Adrenal gland (tissue), 12 donors: ENCODE results near the gene RETREG1. TPM values are rescaled to one million over a fixed set of nuclear protein-coding genes. Genes with fewer than 3 reads are reported as not detected.

ENCODE experiments used
- DNase-seq, 7 donors: peaks; one replicate each; pipeline ENCODE4 v3.0.0-alpha.2; 2019 to 2020
- H3K27ac ChIP-seq, 5 donors: fragments of 200-600 bp; sonication (generic) in 4 of 5; 1 replicate in 3 of 5; 2 replicates in 2 of 5; pipeline versions ENCODE4 v1.5.1 to v1.8.0; 2016 to 2020; ENCODE audit warnings: mild to moderate bottlenecking in 1 of 5
- H3K27me3 ChIP-seq: fragments of 200-600 bp; 2 replicates; pipeline ENCODE4 v1.8.0; 2021
- H3K36me3 ChIP-seq, 2 donors: fragments of 200-600 bp; replicated peaks in 1 of 2; 1 replicate in 1 of 2; 2 replicates in 1 of 2; pipeline versions ENCODE4 v1.5.1 to v1.8.0; 2018 to 2022
- H3K4me1 ChIP-seq, 2 donors: fragments of 200-600 bp; replicated peaks in 1 of 2; 1 replicate in 1 of 2; 2 replicates in 1 of 2; pipeline versions ENCODE4 v1.5.1 to v1.8.0; 2018 to 2021
- H3K4me3 ChIP-seq, 4 donors: fragments of 200-600 bp; sonication (generic) in 3 of 4; one replicate each; pipeline ENCODE4 v1.5.1; 2016 to 2018
- H3K9me3 ChIP-seq, 3 donors: fragments of 200-600 bp; sonication (generic) in 1 of 3; replicated peaks in 1 of 3; 1 replicate in 2 of 3; 2 replicates in 1 of 3; pipeline versions ENCODE4 v1.5.1 to v1.8.0; 2016 to 2021
- POLR2A ChIP-seq, 2 donors: fragments of 450-650 bp; IDR thresholded peaks; one replicate each; pipeline ENCODE4 v1.6.1; 2017; ENCODE audit warnings: antibody characterized with exemption in 2 of 2, mild to moderate bottlenecking in 2 of 2, moderate library complexity in 1 of 2
- WGBS, 4 donors: extraction: QIAGEN DNeasy Blood & Tissue Kit in 2 of 4; methylation state at CpG; one replicate each; pipeline versions ENCODE4 v1.1.5 to v1.1.7; 2013 to 2017; 5-methylcytosine and 5-hydroxymethylcytosine counted together
- intact Hi-C, 2 donors: fragments of 100-400 bp; cut with DNase I; formaldehyde crosslinking; loops; one replicate each; pipeline versions ENCODE4 v1.14.1 to v1.15.0; 2022 to 2023
- polyA plus RNA-seq, 3 donors: library from polyadenylated mRNA; stranded (reverse); fragments of 200-250 nt in 2 of 3; fragments of 350-450 nt in 1 of 3; fragmentation: Illumina TruSeq in 1 of 3; extraction: RNeasy Lipid Tissue Mini Kit (QIAGEN cat#74804) in 1 of 3; gene quantifications; one replicate each; pipeline ENCODE4 v1.2.3, GENCODE V29; 2013 to 2014
- total RNA-seq, 9 donors: library from RNA; depleted of rRNA in 4 of 9; stranded (reverse); fragments of >200 nt in 4 of 9; fragments of 120-200 nt in 1 of 9; fragmentation: NEBNext Ultra II Directional in 1 of 9; extraction: Animal tissue kit (Norgen Biotek cat#: 25700) in 1 of 9; gene quantifications; one replicate each; pipeline versions ENCODE4 v1.1.0 to v1.2.4, GENCODE V29; 2013 to 2023
- TF ChIP-seq, protein P1 (sequence below), 6 experiments: fragments of 450-650 bp in 4 of 6; fragments of 200-600 bp in 2 of 6; sonication (generic) in 1 of 6; IDR thresholded peaks; 1 replicate in 5 of 6; 2 replicates in 1 of 6; pipeline versions ENCODE4 v1.5.1 to v1.8.0; 2016 to 2021; ENCODE audit warnings: antibody characterized with exemption in 6 of 6, mild to moderate bottlenecking in 2 of 6, moderate library complexity in 1 of 6
- donor health status: healthy with polysubstance abuse.
- donor health status: Bipolar disorder and iron deficiency.
- donor health status: DM: yes; HTN: yes; CAD: no.
- donor health status: DM: no; HTN: no; CAD: no.
- donor health status: DM: no; HTN: no; CAD: no.
- donor health status: DM: yes; HTN: yes; CAD: no.

RETREG1 gene
- total and polyA plus RNA-seq, 12 donors, result 0.06 to 5.9 (median 2.1) TPM

GRCh38 chr5:16664368-16664767 is 47.6 kb upstream of the RETREG1 start:
- no peaks in the 10 kb centered on the region for H3K9me3 ChIP-seq
- no peak for DNase-seq
- no peak overlapping the region for H3K4me3 ChIP-seq
- H3K4me1 ChIP-seq, result no peaks in the 10 kb centered on the region
- intact Hi-C loops, result no loop called here
- H3K36me3 ChIP-seq, result no peaks in the 10 kb centered on the region
- no peaks in the 10 kb centered on the region for H3K27me3 ChIP-seq
- no peak for TF ChIP-seq POLR2A (IDR thresholded peaks at IDR 0.05)
- TF ChIP-seq, protein P1, sequence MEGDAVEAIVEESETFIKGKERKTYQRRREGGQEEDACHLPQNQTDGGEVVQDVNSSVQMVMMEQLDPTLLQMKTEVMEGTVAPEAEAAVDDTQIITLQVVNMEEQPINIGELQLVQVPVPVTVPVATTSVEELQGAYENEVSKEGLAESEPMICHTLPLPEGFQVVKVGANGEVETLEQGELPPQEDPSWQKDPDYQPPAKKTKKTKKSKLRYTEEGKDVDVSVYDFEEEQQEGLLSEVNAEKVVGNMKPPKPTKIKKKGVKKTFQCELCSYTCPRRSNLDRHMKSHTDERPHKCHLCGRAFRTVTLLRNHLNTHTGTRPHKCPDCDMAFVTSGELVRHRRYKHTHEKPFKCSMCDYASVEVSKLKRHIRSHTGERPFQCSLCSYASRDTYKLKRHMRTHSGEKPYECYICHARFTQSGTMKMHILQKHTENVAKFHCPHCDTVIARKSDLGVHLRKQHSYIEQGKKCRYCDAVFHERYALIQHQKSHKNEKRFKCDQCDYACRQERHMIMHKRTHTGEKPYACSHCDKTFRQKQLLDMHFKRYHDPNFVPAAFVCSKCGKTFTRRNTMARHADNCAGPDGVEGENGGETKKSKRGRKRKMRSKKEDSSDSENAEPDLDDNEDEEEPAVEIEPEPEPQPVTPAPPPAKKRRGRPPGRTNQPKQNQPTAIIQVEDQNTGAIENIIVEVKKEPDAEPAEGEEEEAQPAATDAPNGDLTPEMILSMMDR (IDR thresholded peaks at IDR 0.05), result no peak
- no peak overlapping the region for H3K27ac ChIP-seq
- 79 to 91% (median 85%) methylated on average over 4 to 5 of the region's 5 CpGs for WGBS, 4 donors

DNA sequence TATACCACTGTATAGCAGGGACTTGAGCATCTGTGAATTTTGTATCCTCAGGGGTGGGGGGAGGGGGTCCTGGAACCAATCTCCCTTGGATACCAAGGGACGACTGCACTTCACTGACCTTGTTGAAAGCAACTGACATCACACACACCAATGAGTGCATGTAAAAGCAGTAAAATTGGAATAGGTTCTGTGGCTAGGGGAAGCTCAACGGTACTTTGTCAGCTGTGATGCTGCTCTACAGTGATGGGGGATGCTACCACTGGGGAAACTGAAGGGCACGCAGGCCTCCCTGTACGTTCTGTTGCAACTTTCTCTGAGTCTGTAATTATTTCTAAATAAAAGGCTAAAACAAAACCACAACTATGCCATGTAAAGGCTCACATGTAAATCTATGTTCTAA is 47.0 kb upstream of the RETREG1 start:
- Histone ChIP-seq H3K27ac (no peak overlapping the region), H3K36me3 (no peaks in the 10 kb centered on the region), H3K4me3 (no peak overlapping the region), H3K9me3 (no peaks in the 10 kb centered on the region), H3K4me1 (no peaks in the 10 kb centered on the region), H3K27me3 (no peaks in the 10 kb centered on the region)
- 66 to 74% (median 69%) methylated on average over 3 to 4 of the region's 4 CpGs for WGBS, 4 donors
- TF ChIP-seq, protein P1 (IDR thresholded peaks at IDR 0.05), result no peak
- no peak for TF ChIP-seq POLR2A (IDR thresholded peaks at IDR 0.05)
- intact Hi-C loops, result no loop called here
- DNase-seq, result no peak

DNA sequence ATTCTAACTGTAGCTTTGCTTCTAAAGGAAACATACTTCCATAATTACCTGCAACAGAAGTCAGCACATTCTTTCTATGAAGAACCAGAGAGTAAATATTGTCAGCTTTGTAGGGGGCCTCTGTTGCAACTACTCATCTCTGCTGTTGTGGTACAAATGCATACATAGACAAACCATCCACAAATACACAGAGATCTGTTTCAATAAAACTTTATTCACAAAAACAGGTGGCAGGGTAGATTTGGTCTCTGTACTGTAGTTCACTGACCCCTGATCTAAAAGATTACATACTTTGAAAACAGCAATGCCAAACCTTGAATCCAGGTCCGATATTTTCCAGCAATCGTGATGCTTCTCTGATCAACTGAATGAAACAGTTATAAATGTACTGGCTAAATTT is 44.9 kb upstream of the RETREG1 start:
- TF ChIP-seq, protein P1 (IDR thresholded peaks at IDR 0.05), result no peak
- TF ChIP-seq POLR2A (IDR thresholded peaks at IDR 0.05), result no peak
- Histone ChIP-seq H3K4me1 (no peaks in the 10 kb centered on the region), H3K9me3 (no peaks in the 10 kb centered on the region), H3K36me3 (no peaks in the 10 kb centered on the region), H3K27ac (no peak overlapping the region), H3K27me3 (no peaks in the 10 kb centered on the region), H3K4me3 (no peak overlapping the region)
- no peak for DNase-seq
- intact Hi-C loops, result no loop called here
- 84 to 95% (median 91%) methylated on average over 2 of the region's 2 CpGs for WGBS, 4 donors

- intact Hi-C loops, result no loop called here
- WGBS, 4 donors, result 64 to 92% (median 77%) methylated on average over 5 of the region's 5 CpGs
These were observed 44.2 kb upstream of the RETREG1 start for GRCh38 chr5:16660982-16661381.

More at GRCh38 chr5:16660982-16661381, 44.2 kb upstream of the RETREG1 start:
- no peak overlapping the region for H3K27ac ChIP-seq
- TF ChIP-seq, protein P1 (IDR thresholded peaks at IDR 0.05), result no peak
- TF ChIP-seq POLR2A (IDR thresholded peaks at IDR 0.05), result no peak
- H3K36me3 ChIP-seq, result no peaks in the 10 kb centered on the region
- H3K9me3 ChIP-seq, result no peaks in the 10 kb centered on the region
- H3K4me1 ChIP-seq, result no peaks in the 10 kb centered on the region
- H3K4me3 ChIP-seq, result no peak overlapping the region
- no peak for DNase-seq
- H3K27me3 ChIP-seq, result no peaks in the 10 kb centered on the region
